MM.1S (cell line): ENCODE data around the gene TCF21.

Source experiments
- DNase-seq: peaks from one replicate; pipeline ENCODE4 v3.0.0-alpha.2; 2015
- H2AFZ ChIP-seq: fragments of 300-600 bp; sonication (generic); 2 replicates; pipeline ENCODE4 v1.6.0; 2016; ENCODE audit warnings: antibody characterized with exemption, low read length
- H3F3A ChIP-seq: fragments of 300-600 bp; sonication (generic); 2 replicates; pipeline ENCODE4 v1.6.1; 2016; ENCODE audit warnings: mild to moderate bottlenecking, antibody characterized with exemption, low read length, moderate library complexity, mixed read lengths; ENCODE audit not compliant: insufficient read depth
- H3K27ac ChIP-seq: fragments of 300-600 bp; sonication (generic); 2 replicates; pipeline ENCODE4 v1.5.1; 2016; ENCODE audit warnings: mild to moderate bottlenecking, low read length
- H3K27me3 ChIP-seq: fragments of 300-600 bp; sonication (generic); replicated peaks from 2 replicates; pipeline ENCODE4 v1.6.0; 2016; ENCODE audit warnings: low read length; ENCODE audit not compliant: insufficient read depth
- H3K36me3 ChIP-seq: fragments of 300-600 bp; sonication (generic); replicated peaks from 2 replicates; pipeline ENCODE4 v1.6.1; 2016; ENCODE audit warnings: mild to moderate bottlenecking, low read length, mixed read lengths; ENCODE audit not compliant: insufficient read depth
- H3K4me1 ChIP-seq: fragments of 300-600 bp; sonication (generic); 2 replicates; pipeline ENCODE4 v1.6.1; 2016; ENCODE audit warnings: low read length, mixed read lengths
- H3K4me2 ChIP-seq: fragments of 300-600 bp; sonication (generic); 2 replicates; pipeline ENCODE4 v1.6.0; 2016; ENCODE audit warnings: low read depth, low read length
- H3K4me3 ChIP-seq: fragments of 300-600 bp; sonication (generic); 2 replicates; pipeline ENCODE4 v1.5.1; 2016; ENCODE audit warnings: low read length, mixed read lengths
- H3K79me2 ChIP-seq: fragments of 300-600 bp; sonication (generic); 2 replicates; pipeline ENCODE4 v1.6.1; 2016; ENCODE audit warnings: mixed run types, low read length, mixed read lengths
- H3K9ac ChIP-seq: fragments of 300-600 bp; sonication (generic); 2 replicates; pipeline ENCODE4 v1.6.1; 2016; ENCODE audit warnings: low read length, mixed read lengths
- H3K9me2 ChIP-seq: fragments of 300-600 bp; sonication (generic); replicated peaks from 2 replicates; pipeline ENCODE4 v1.6.1; 2016; ENCODE audit warnings: mild to moderate bottlenecking, low read length, mixed read lengths; ENCODE audit not compliant: insufficient read depth
- H3K9me3 ChIP-seq: fragments of 300-600 bp; sonication (generic); replicated peaks from 2 replicates; pipeline ENCODE4 v1.6.1; 2016; ENCODE audit warnings: mild to moderate bottlenecking, low read length, mixed read lengths; ENCODE audit not compliant: insufficient read depth
- H4K20me1 ChIP-seq: fragments of 300-600 bp; sonication (generic); 2 replicates; pipeline ENCODE4 v1.6.1; 2016; ENCODE audit warnings: mild to moderate bottlenecking, low read length, moderate library complexity, mixed read lengths; ENCODE audit not compliant: insufficient read depth
- CTCF ChIP-seq: fragments of 300-600 bp; sonication (generic); IDR thresholded peaks from 2 replicates; pipeline ENCODE4 v1.5.1; 2016; ENCODE audit warnings: antibody characterized with exemption, low read length, mixed read lengths
- EZH2 ChIP-seq: fragments of 300-600 bp; sonication (generic); optimal IDR thresholded peaks from 2 replicates; pipeline ENCODE3; 2017; ENCODE audit warnings: low read depth, mild to moderate bottlenecking, antibody characterized with exemption, low read length, mixed read lengths
- EZH2phosphoT487 ChIP-seq: fragments of 300-600 bp; sonication (generic); IDR thresholded peaks from 2 replicates; pipeline ENCODE4 v1.6.1; 2018; ENCODE audit warnings: antibody characterized with exemption, low read length

The TCF21 gene

GRCh38 chr6:133937909-133938308, 49.0 kb downstream of the TCF21 start:
- no peak for DNase-seq
- H3K9ac ChIP-seq: no peak overlapping the region
- H3F3A ChIP-seq: no peaks in the 10 kb centered on the region
- no peak overlapping the region for H2AFZ ChIP-seq
- H4K20me1 ChIP-seq: no peaks in the 10 kb centered on the region
- H3K27me3 ChIP-seq: no peaks in the 10 kb centered on the region
- H3K4me2 ChIP-seq: no peak overlapping the region
- no peaks in the 10 kb centered on the region for H3K9me3 ChIP-seq
- no peak overlapping the region for H3K27ac ChIP-seq
- H3K79me2 ChIP-seq: no peaks in the 10 kb centered on the region
- no peaks in the 10 kb centered on the region for H3K36me3 ChIP-seq
- TF ChIP-seq EZH2 (no peak), EZH2phosphoT487 (no peak), CTCF (no peak)
- H3K9me2 ChIP-seq: no peaks in the 10 kb centered on the region
- H3K4me3 ChIP-seq: no peak overlapping the region
- no peaks in the 10 kb centered on the region for H3K4me1 ChIP-seq

GRCh38 chr6:133938533-133938932, 49.6 kb downstream of the TCF21 start:
- no peaks in the 10 kb centered on the region for H3F3A ChIP-seq
- H3K4me3 ChIP-seq: no peak overlapping the region
- H3K4me2 ChIP-seq: no peak overlapping the region
- TF ChIP-seq CTCF: no peak
- TF ChIP-seq EZH2: no peak
- TF ChIP-seq EZH2phosphoT487: no peak
- no peaks in the 10 kb centered on the region for H3K4me1 ChIP-seq
- no peak overlapping the region for H3K27ac ChIP-seq
- no peaks in the 10 kb centered on the region for H3K9me2 ChIP-seq
- no peak overlapping the region for H3K9ac ChIP-seq
- no peaks in the 10 kb centered on the region for H3K36me3 ChIP-seq
- no peaks in the 10 kb centered on the region for H3K79me2 ChIP-seq
- H3K9me3 ChIP-seq: no peaks in the 10 kb centered on the region
- H2AFZ ChIP-seq: no peak overlapping the region
- H4K20me1 ChIP-seq: no peaks in the 10 kb centered on the region
- no peaks in the 10 kb centered on the region for H3K27me3 ChIP-seq
- no peak for DNase-seq

GRCh38 chr6:133939778-133940667, 51.1 kb downstream of the TCF21 start:
- no peak for TF ChIP-seq EZH2
- no peak for DNase-seq
- Histone ChIP-seq H3K79me2 (no peaks in the 10 kb centered on the region), H3K9ac (no peak overlapping the region), H3F3A (no peaks in the 10 kb centered on the region), H3K9me2 (no peaks in the 10 kb centered on the region), H3K4me2 (peak overlapping the region; percentile 31), H4K20me1 (no peaks in the 10 kb centered on the region), H3K36me3 (no peaks in the 10 kb centered on the region), H3K27ac (no peak overlapping the region), H2AFZ (peak overlapping the region; percentile 26; the same call in 1 of the 2 replicates), H3K4me3 (peak overlapping the region; percentile 32), H3K9me3 (no peaks in the 10 kb centered on the region), H3K4me1 (no peaks in the 10 kb centered on the region), H3K27me3 (no peaks in the 10 kb centered on the region)
